Stimulated activated CD4-positive, alpha-beta T cell treated with anti-CD3 and anti-CD28 coated beads, Interleukin-15, amount 100 ng/mL, for 48 hours (primary cell): ENCODE data around the gene SORD.
"Not testable (repeated sequence)": the region's sequence is repeated elsewhere in the genome, so short reads cannot be mapped to it uniquely, and the experiment has no call there.

Experiments
- DNase-seq, 2 donors: peaks; one replicate each; pipeline ENCODE4 v3.0.0-alpha.2; 2020; ENCODE audit warnings: low read depth in 2 of 2

SORD gene

DNA sequence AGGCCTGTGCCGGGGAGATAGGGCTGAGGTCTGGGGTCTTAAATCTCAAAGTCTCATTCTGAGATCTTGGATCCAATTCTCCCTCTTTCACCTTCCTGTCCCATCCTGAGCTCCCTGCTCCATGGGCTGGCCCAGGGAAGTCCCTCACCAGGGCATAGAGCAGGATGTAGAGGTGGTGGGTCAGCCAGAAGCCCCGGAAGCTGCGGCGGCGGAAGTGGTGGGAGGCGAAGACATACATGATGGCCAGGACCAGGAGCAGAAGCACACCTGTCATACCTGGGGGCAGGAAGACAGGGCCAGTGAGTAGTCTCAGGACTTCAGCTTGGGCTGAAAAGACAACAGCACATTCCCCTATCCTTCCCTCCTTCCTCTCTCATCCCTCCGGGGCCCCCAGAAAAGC, 74.5 kb downstream of the SORD start:
- DNase-seq = no peak

DNA sequence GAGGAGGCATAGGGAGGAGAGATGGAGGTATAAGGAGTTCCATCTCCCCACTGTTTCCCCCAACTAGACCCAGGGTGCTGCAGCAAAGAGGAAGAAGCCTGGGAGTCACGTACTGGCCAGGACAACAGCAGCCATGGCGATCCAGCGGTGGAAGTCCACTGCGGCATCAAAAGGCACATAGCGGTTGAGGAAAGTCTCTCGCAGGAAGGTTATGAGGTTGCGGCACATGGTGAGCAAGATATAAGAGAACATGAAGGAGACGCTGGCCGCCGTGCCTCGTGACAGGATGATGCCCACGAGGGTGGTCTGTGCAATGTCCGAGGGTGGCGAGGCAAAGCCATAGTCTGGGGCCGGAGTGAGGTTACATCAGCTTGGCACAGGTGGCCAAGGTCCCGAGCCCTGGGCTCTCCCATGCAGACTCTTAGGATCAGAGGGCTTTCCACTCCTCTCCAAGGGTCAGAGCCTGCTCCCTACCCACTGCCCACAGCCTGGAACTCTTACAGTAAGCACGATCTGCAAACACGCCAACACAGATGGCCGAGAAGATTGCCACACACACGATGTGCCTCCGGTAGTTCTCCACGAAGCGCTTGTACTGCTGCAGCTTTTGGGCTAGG, 76.7 kb downstream of the SORD start:
- no peak for DNase-seq

DNA sequence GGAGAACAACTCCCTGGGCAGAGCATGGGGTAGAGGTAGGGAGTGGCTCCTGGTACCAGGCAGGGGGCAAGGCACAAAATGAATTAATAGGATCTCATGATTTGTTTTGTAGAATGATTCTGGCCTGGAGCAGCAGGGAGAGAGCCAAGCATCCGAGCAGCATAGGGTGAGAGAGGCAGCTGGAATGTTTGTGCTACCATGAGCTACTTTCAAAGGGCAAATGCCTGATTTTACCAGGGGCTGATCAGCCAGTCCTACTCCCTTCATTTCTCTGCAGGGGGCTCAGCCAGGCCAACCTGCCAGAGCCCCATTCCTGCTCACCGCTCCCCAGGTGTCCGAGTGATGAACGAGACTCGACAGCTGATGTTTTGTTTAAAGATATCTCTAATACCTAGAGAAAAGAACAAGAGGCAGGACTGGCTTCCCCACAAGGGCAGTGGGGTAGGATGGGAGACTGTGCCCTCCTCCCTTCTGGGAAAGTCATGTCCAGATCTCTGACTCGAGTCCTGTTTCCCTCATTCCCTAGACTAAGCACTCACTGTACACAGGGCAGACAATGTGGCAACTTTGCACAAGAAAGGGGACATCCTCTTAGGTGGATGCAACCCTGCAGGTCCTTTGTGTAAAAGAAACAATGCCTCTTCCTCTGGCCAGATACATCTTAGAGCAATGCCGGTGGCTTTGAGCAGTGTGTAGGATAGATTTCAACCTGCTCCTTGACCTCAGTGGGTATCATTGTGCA, 78.1 kb downstream of the SORD start:
- no peak for DNase-seq

DNA sequence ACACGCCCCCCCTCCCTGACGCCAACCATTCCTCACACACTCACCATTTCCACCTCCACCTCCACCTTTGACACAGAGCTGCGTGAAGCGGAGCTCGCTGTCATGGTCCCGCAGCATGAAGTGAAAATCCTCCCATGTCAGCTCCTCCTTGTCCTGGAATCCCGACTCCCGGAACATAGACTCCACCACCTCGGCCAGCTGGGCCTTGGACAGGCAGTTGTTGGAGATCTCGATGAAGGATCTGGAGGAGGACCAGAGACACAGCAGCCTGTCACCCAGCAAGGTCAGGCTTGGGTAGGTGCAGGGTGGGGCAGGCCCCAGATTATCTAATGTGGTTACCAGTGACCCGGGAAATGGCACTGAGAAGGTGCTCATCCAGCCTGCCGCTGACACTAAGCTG, 78.8 kb downstream of the SORD start:
- DNase-seq = no peak

DNA sequence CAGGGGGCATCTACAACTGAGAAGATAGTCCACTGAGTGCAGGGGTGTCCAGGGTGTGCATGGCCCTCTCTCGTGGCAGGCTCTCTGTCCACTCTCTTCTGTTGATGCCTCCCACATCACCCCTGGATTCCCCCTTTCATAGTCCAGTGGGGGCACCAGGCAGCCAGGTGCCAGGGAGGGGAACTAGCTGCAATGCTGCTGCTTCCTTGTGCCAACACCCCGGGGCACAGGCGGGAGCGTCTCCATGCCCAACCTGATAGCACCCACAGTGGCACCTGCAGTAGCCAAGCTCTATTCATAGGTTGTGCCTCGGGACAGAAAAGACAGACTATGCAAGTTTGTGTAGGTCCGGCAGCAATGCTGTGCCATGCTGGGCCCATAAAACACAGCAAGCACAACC, 79.2 kb downstream of the SORD start:
- DNase-seq = no peak

DNA sequence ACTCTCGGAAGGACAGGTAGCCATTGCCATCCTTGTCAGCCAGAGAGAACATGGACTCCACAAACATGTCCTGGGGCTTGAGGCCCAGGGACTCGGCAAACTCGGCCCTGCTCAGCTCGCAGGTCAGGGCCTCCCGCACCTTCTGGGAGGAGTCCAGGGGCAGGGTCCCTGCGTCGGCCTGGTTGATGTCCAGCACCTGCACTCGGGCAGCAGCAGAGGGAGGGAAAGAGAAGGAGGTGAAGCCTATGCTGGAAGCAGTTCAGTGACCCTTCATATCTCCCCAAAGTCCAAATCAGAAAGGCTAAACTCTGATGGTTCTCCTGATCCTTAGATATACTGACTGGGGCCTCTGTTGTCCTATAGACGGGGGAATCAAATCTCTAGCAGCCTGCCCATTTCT, 81.2 kb downstream of the SORD start:
- DNase-seq = not testable (repeated sequence)

DNA sequence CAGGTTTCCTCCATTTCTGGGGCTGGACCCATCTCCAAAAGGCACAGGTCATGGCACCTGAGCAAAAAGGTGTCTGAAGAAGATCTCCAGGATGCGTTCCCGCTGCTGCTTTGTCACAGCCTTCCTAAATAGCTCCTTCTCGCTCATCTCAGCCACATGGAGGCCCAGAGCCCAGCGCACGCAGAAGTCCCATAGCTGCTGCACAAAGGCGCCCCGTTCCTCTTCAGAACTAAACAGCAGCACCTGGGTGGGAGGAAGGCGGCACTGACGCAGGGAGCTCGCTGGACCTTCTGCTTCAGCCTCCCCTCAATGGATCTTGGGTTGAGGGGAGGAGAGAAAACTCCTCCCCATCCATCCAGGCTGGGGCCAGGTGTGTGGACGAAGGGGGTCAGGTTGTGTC, 82.6 kb downstream of the SORD start:
- DNase-seq = no peak

DNA sequence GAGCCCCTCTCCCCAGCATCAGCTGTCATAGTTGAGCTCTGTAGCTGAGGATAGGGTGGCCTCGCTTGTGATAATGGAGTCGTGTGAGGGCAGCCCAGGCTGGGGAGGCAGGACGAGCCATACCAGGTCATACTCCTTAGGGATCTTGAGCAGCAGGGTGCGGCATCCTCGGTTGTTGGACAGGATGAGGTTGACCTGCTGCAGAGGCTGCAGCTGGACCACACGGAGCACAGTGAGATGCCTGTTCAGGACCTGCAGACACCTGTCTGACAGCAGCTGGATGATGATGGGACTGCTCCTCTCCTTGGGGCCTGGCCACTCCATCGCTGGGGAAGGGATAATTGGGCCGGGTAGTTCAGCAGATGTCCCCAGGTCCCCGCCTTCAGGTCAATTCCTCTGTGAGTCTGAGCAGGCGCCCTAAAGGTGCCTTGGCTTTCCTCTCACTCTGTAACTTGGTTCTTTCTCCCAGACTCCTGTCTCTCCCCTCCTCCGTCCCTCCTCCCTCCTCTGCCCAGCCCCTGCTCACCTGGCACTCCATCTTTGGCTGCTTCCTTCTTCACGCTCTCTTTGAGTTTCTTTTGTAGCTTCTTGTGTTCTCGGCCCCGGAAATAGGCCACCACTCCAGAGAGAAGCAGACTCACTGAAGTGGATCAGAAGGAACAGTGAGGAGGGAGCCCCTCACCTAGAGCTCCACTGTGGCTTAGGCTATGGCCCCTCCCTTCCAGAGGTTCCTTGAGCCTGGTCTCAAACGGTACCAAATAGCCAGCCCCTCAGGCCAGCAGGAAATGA, 83.2 kb downstream of the SORD start:
- DNase-seq = no peak

DNA sequence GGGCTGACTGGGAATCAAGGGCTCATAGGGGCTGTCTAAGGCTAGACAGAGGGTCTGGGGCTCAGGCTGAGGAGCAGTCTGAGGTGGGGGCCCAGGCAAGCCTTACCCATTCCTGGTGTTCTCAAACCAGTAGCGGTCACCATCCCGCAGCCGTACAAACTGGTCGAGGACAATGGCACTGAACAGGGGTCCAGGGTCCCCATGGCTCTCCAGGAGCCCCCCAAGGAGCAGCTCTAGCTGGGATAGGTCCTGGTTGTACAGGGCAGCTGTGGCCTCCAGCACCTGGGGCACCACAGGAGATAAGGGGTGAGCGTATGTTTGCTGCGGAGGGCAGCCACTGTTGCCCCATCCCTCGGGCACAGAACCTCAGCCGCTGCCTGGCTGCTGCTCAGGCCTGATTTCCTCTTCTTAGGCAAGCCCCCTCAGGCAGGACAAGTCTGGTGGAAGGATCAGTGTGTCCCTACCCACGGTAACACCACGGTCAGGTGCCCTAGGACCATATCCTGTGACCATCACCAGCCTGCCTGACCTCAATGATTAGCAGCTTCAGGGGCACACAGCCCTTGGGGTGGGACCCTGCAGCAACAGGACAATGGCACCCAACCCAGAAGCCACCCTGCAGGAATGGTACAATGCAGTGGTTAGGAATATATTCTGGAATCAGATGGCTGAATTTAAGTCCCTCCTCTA, 85.1 kb downstream of the SORD start:
- no peak for DNase-seq

DNA sequence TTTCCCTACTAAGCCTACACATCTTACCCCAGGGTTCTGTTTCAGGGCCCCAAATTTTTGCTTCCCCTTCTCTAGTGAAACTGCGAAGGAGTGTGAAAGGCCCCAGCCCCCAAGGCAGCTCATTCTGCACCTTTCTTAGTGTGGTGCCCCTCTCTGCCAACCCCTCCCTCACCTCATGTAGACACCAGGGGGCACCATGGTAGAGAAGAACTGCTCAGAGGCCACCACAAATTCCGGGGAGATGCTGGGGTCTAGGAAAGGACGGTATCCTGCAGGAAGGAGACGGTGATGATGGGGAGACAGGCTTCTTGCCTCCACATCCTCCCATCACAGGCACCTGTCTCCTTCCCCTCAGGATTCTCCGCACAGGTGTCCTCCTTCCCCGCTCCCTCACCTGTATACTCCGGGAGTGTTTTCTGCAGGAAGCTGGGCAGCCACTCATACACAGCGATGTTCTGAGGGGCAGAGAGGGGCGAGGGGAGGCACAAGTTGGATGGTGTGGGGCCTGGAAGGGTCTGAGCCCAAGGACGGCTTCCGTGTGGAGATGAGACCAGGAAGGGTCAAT, 87.3 kb downstream of the SORD start:
- no peak for DNase-seq

DNA sequence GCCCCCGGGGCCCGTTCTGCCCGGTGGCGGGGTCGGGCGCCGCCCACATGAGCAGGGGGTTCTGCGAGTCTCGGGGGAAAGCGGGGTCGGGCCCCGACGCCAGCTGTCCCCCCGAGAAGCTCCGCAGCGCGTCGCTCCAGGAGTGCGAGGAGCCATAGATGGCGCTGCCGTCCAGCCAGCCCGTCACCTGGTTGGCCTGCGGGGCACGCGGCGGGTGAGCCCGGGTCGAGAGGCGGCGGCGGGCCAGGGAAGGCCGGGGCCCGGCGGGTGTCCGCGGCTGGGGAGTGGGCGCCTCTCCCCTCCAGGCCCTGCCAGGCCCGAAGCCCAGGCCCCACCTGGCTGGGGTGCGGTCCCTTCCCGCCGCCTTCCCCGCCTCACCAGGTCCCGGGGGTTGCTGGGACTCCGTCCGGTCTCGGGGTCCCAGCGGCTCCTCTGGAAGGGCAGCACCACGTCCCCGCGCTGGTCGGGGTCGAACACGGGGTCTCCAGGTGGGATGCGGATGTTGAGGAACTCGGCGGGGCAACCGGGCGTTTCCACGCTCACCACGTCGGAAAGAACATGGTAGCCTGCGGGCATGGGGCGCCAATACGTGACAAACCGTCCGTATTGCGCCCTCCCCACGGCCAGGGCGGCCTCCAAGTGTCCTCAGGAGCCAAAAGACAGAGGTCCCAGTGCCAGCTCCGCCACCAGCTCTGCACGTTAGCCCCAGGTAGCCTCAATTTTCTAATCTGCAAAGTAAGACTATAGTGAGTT, 88.6 kb downstream of the SORD start:
- DNase-seq = no peak

DNA sequence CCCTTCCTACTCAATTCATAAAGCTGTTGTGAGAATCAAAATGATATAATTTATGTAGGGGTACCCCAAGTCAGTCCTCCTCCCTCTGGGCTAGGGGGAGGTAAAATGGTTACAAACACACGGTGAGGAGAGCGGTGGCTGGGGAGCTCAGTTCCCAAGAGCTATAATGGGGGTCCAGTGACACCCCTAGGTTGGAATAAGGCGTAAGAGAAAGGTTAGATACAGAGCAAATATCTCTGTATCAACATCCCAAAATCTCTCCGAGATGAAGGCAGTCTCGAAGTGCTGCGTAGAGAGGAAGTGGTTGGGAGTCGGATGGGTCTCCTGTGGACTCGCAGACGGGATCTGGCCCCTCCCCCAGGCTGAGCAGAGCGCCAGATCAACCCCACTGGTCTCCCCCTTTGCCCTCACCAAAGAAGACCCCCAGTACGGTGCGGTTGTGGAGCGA, 89.2 kb downstream of the SORD start:
- DNase-seq = no peak

DNA sequence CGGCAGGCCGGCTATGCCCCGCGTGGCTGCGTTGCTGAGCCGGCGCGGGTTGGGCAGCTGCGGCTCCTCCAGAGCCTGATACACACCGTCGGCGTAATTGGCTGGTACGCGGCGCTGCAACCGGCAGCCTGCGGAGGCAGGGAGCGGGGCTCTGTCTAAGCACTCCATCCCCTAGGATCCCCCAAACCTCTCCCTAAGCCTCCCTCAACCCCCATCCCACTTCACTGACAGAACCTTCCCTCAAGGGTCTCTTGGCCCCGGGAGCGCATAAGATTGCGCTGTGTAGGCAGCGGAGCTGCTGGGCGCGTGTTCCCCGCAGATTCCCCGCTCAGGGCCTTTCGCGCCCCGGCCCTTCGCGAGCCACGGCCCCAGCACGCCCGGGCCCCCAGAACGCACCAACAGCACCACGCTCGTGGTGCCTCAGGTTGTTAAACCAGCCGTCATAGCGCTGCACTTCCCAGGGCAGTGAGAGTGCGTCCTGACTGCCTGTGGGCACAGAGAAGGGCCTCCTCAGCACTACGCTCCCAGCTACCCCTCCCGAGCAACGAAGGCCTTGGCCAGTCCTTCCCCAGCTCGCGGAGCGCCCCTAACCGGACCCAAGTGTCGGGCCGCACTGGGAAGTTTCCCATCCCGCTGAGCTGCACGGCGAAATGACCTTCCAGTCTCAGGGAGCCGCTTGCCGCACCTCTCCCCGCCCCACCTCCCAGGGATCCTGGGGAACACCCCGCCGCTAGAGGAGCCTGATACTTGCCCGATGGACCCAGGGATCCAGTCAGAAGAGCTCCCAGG, 89.8 kb downstream of the SORD start:
- DNase-seq = no peak

DNA sequence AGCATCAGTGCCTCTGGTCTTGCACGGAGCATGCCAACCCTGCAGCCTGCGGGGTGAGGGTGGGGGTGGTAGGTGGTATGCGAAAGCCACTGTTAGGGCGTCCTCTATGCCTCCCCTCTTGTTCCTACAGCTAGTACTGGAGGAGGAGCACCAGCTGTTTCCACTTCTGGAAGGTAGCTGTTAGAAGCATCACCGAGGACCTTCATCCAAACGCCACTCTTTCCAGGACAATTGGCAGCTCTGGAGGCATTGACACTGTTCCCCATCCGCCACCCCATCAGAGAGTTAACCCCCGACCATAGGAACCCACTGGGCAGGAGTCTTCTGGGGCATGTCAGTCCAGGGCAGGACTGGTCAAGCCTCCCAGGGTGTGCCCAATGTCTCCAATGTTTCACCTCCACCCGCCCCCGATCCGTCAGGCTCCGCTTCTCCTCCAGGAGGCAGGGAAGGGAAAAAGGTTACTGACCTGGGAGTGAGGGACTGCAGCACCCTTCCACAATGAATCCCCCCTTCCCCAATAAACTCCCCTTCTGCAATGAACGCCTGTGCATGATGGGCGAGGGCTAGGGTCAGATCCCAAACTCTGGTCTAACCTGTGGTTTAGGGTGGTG, 90.5 kb downstream of the SORD start:
- DNase-seq = no peak

DNA sequence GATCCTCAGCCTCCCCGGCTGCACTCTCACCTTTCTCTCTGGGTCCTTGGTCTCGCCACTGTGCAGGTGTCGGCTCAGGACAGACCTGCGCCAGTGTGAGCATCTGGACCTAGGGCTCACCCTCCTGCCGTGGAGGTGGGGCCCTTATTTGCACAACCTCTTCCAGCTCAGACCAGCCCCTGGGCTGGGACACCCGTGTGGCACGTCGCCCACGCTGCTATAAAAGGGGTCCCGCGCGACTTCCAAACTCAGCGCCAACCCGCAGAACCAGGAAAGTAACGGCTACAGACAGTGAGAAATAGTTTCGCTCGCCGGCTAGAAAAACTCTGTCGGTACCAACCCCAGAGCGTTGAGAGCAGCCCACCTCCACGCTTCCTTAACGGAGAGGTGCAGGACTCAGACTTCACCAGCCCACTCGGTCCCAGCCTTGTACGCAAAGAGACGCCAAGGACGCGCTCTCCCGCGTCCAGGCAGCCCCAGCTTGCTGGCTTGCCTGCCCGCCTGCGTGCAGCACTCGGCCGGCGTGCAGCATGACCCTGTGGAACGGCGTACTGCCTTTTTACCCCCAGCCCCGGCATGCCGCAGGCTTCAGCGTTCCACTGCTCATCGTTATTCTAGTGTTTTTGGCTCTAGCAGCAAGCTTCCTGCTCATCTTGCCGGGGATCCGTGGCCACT, 91.2 kb downstream of the SORD start, which contains the start of the genes DUOX2 and DUOXA2:
DUOX2 (minus strand) TSS at position 97 of the 675 bp plus-strand sequence. CDS start 761 bp downstream, outside the sequence.
DUOXA2 (plus strand) TSS at position 251 of the 675 bp plus-strand sequence; CDS start at position 531, 280 bp downstream.
- no peak for DNase-seq

DNA sequence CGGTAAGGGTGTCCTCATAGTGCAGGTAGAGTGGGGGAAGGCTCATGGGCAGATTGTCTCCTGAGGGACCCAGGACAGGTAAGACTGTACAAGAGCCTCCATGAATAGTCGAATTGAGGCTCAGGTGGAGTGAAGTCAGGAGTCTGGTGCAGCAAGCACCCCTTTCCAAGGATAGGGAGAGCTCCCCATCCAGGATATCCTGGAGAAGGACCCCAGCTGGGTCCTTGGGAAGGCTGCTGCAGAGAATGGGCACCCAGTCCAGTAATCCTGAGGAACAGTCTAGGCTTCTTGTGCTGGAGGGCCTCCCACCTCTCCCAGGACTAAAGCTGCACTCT, 91.7 kb downstream of the SORD start:
- no peak for DNase-seq

DNA sequence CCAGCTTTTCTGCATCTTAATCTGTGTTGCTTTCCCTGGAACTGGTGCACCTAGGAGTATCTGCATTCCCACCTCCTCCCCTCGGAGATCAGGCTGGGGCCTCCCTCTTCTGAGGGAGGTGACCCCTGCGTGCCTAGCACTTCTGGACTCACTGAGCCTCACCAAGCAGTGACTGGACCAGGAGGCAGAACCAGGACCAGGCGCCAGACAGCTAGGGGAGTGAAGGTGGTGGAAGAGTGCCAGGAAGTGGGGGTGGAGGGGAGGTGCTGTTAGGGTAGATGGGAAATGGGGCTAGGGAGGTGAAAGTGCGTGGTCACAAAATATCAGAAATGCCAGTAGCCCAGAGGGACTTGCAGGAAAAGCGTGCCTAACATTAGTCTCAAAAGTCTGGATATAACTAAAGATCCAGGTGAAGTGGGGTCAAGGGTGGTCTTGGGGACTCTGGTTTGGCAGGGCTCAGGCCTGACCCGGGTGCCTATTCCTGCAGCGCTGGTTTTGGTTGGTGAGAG, 92.4 kb downstream of the SORD start:
- DNase-seq = no peak

DNA sequence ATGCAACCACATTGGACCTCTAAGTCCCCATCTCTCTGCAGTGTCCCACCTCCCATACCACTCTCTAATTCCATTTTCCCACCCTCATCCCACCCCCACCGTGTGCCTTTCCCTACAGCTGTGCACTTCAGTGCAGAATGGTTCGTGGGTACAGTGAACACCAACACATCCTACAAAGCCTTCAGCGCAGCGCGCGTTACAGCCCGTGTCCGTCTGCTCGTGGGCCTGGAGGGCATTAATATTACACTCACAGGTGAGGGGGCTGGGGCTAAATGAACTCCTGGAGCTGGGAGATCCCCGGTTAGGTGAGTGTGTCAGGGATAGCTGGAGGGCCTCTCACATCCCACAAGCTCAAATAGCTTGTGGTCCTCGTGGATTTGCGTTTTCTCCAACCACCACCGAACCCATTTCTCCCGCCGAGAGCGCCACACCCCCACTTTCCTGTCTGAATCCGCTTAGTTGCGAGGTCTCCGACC, 93.0 kb downstream of the SORD start:
- DNase-seq = no peak
